Measurements from ENCODE around the gene MGMT.

MGMT gene

DNA sequence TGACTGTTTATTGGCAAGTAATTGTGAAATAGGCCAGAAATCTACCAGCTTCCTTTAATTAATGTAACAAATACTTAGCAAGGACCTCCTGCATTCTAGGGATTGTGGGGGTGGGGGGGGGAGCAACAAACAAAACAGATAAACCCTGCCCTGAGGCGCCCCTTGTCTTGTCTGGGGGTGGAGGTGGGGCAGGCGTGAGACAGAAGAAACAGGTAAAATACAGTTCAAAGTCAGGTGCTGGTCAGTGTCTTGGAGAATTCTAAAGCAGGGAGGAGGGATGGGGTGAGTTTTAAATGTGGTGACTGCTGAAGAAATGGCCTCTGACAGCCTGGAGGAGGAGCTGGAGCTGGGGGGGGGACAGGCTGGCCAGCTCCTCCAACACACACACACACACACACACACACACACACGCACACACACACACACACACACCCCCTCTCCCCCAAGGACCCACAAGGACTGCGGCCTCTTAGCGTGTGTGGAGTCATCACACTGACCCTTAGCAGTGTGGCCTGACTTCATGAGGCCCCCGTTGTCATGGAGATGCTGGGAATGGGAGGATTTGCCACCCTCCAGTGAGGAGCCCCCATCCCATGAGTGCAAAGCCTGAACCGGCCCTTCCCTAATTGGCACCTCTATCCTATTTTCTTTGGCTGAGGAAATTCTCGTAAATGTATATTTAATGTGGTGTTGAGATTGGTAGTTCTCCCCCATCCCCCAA is 190.4 kb downstream of the MGMT start:
- DNase-seq = no peak

DNA sequence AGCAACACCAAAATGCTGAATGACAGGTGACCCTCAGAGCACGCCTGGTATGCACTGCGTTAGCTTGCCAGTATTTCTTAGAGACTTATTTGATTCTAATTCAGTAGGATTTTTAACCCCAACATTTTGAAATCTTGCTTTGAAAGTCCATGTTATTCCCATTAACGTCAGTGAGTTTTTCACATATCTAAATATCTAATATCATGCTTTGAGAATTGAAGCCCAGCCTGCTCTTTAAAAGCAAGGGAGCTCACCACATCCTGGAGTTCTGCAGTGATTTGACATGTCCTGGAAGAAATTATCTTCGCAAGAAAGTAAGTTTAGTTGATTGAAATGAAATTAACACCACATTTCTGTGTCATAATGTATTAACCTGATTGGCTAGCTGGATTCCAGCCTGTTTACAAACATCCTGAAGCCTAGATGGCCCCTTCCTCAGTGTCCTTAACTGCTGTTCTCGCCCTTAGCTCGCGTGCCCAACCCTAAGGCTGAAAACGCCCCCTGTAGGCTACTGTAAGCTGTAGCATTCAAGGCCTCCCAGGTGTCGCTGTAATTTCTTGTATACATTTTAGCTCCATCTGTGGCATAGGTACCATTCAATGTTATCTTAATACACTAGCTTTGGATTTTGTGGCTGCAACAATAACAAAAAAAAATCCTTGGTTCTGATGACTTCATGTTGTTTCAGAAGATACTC is 191.5 kb downstream of the MGMT start:
- no peak for DNase-seq

DNA sequence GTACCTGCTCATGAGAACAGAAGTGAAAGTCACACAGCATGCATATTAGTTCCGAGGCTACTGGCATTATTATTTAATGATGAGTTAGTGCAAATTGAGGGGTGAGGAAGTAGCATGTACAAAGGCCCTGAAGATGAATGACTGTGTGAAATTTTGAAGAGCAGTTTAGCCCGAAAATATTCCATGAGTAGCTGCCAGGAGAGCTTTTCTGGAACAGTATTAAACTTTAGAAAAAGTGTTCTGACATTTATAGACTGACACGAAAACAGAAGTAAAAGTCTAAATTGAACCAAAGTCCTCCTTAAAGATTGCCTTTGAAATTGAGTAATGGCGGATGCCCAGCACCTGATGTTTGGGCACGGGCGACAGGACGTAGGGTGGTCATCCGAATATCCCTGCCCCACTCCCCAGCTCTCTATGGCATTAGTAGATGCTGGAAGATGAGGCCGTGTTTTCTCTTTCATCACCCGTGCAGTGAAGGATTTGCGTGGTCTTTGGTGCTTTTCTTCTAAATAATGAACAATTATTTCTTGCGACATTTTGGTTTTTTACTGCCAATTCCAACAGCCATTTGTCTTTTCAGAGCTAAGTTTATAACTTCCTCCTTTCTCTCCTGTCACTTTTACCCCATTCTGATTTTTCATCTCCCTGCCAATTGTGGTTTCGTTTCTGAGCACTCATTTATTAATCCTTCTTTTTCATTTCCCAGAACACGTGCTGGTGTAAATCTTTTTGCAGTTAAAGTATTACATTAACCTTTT is 192.6 kb downstream of the MGMT start:
- no peak for DNase-seq

DNA sequence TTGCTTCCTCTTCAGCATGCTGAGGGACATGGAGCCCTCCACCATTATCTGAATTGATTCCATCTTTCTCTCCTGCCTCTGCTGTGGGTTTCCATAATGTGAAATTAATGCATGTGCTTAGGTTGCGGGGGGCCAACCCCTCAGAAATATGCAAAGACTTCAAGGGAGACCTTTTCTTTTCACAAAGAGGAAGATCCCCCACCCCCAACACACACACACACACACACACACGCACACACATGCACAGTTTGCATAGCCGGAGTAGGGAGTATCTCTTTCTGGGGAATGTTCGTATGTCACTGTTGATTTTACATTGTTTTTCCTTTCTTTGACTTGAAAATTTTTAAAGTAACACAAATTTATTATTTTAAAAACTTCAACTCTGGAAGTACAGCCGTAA is 193.5 kb downstream of the MGMT start:
- no peak for DNase-seq

GRCh38 chr10:129662426-129662825 is 195.4 kb downstream of the MGMT start:
- no peak for DNase-seq

GRCh38 chr10:129670124-129670523 is 203.1 kb downstream of the MGMT start:
- no peak for DNase-seq

DNA sequence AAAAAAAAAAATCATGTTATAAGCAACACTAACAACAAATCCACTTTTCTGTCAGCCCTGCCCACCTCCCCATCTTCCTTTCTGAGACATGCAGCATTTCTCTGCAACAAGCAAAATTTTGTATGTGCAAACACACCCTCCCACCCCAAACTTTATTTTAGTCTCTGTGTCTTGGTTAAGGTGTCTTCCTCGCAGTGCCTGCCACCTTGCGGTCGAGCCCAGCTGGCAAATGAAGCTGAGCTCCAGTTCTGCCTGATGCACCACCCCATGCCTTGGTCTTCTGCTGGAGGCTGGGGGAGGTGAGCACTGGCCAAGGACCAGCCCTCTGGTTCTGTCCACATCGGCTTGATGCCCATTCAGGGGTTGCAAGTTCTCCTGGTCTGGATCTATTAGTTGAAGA is 206.3 kb downstream of the MGMT start:
- DNase-seq = no peak

DNA sequence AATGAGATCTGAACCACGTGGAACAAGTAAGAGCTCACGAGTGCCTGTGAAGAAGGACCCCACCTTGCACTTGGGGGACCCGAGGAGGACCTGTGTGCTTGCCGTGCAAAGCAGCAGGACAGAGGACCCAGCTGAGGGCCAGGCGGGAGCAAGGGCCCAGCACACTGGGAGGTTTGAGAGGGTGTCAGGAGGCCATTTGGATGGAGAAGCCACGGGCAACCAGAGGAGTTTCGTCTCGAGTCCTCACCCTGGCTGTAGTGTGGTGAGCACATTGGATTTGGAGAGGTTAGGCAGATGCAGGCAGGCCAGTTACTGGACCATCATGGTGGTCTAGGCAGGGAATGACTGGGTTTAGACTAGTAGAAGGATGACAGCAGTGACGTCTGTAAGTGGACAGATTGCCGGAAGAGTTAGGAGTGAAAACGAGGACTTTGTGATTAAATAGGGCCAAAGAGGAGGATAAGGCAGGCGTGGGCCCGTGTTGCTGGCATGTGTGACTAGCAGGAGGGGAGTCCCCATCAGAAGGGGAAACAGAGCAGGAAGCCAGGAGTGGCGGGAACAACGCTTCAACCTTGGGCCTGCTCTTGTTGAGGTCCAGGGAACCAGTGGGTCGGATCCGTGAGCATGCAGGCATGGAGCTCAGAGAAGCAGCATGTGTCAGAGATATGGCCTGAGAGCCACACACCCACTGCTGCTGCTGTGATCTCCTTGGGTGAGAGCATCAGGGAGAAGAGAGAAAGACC is 208.2 kb downstream of the MGMT start:
- no peak for DNase-seq

- DNase-seq = no peak
Measured at GRCh38 chr10:129676014-129676413, 209.0 kb downstream of the MGMT start.

GRCh38 chr10:129677377-129677927 is 210.4 kb downstream of the MGMT start:
- DNase-seq = no peak

- DNase-seq = no peak
Measured at GRCh38 chr10:129678186-129678585, 211.1 kb downstream of the MGMT start.

- no peak for DNase-seq
Measured at GRCh38 chr10:129679207-129679606, 212.2 kb downstream of the MGMT start.

DNA sequence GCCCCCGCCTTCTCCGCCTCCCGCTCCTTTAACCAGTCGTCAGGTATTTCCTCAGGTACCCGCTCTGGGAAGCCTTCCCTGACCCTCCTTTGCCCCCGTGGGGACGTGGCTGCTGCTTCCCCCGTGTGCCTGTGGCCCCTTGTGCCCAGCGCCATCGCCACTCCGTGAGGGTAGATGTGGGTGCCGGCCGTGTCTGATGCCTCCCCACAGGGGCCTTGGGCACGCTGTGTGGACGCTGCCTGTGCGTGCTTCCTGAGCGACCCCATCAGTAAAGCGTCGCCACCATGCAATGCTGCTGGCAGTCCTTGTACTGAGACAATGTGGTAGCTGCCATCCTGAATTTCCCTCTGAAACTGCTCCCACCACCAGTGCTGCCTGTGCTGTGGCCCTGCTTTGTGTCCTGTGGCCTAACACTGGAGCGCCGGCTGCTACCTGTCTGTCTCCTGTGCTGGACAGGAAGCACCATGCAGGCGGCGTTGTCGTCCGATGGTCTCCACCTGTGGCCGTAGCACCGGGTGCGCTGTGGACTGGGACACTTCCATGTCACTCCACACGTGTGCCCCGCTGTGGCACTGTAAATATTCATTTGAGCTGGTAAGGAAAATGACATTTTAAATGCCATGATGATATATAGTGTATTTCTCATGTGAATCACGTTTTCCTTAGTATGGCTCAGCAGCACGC is 213.8 kb downstream of the MGMT start:
- no peak for DNase-seq

DNA sequence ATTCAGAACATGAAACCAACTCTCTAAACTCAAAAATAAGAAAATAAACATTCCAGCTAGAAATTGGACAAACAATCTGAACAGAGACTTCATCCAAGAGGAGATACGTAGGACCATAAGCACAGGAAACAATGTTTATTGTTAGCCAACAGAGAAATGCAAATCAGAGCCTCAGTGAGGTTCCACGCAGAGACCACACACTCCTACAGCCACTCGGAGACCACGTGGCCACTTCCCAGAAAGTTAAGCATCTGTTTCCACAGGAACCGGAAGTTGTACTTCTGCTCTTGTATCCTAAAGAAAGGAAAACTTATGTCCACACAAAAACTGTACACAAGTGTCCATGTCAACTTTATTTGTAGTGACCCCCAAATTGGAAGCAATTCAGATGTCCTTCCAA is 214.8 kb downstream of the MGMT start:
- no peak for DNase-seq

DNA sequence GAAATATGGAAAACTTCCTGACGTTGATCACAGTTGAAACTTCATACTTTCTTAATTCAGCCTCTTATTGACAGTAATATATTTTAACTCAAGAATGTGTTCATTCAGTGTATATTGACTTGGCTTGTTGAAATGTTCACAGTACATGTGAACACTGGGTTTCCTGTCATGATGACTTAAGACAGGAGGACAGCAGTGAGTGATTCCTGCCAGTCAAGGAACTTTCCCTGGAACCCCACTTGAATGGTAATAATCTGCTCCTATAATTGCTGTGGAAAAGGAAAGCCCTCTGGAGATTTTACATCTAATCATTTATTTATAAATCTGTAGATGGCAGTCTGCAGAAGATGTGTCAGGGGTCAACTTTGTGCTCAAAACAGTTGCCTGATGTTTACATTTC is 216.5 kb downstream of the MGMT start:
- no peak for DNase-seq

- no peak for DNase-seq
Measured at GRCh38 chr10:129683920-129684319, 216.9 kb downstream of the MGMT start.

DNA sequence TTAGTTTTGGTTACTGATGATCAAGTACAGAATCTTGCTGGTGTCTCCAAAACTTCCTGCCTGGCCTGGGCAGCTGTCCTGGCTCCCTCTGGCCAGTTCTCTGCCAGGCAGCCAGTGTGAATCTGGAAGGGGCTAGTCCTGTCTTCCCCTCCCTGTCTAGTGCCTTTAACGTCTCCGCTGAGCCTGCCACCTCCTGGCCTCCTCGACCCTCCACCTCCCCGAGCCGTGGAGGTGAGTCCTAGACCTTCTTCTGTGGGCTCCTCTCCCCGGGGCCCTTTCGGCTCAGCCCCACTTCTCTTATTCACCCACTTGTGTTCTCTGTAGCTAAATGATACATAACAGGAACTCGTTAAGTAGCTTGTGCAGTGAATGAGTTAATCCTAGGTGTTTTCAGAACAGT is 218.2 kb downstream of the MGMT start:
- DNase-seq = no peak

DNA sequence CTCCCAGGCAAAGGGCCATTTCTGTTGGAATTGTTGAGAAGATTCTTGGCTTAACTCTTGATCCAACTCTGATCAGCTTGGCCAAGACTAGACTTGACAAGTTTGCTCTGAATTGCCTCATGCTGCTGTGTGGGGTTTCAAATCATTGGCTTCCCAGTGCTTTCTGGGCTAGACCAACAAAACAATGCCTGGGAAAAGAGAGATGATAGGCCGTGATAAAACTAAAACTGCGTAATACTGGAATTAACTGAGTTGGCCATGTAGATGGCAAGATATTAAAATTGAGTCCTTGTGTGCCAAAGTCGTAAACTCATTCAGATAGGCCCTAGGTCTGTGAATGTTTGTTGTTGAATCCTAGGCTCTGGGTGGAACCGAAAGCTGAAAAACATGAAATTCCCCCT is 222.6 kb downstream of the MGMT start:
- no peak for DNase-seq

- DNase-seq = no peak
Measured at GRCh38 chr10:129690248-129691070, 223.4 kb downstream of the MGMT start.

DNA sequence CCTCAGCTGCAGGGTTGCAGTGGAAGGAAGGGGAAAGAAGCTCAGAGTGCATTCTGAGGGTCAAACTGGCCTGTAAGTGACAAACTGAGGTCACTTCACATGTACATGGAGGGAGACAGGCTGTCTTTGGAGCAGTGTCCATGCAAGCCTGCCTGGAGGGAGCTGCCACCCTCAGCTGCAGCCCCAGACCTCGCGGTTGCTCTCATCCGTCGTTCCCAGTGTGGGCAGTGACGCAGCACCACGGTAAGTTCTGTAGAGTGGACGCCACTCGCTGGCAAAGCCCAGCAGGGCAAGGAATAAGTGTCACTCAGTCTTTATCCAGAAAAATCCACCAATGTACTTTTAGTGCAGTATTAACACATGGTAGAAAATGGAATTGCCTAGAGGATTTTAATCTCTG is 225.7 kb downstream of the MGMT start:
- no peak for DNase-seq

GRCh38 chr10:129693382-129693781 is 226.3 kb downstream of the MGMT start:
- DNase-seq = no peak

Measured in hippocampal formation (tissue), 2 donors.